ENCODE results near the gene ZBTB40. TPM values are rescaled to one million over a fixed set of nuclear protein-coding genes. Genes with fewer than 3 reads are reported as not detected.

The ZBTB40 gene
- total and polyA plus RNA-seq, 9 of the 15 experiments (the other 6 are each of a cell fraction or from before 2014, with no cell fraction given), result 2.6 to 26.0 (median 18.8) TPM

- TF ChIP-seq VEZF1 (CRISPR knock-in tag; IDR thresholded peaks at IDR 0.05), result no peak
These were observed 81.7 kb downstream of the ZBTB40 start (continued) for GRCh38 chr1:22533244-22533895.

- in situ Hi-C loops (cut with MboI) (no loop called here), intact Hi-C loops (cut with micrococcal nuclease) (loop anchor here (10.0 kb wide), 1 partner anchor 110 kb away; no protein-coding TSS in a partner anchor)
- FAIRE-seq, result no peak
- no peaks in the 10 kb centered on the region for H3K36me3 ChIP-seq (ENCODE audit: control insufficient read depth, insufficient read depth, low read length)
- no peak for ATAC-seq
- H3K27ac ChIP-seq (ENCODE audit: extremely low read depth, low read depth, low read length), result no peak overlapping the region
- 0 out of 2 replicates have a peak, but pooled peaks cover 5% of the 10 kb centered on the region for H4K20me1 ChIP-seq (replicated peaks; ENCODE audit: control insufficient read depth, insufficient read depth, low read length)
- no peak overlapping the region for H2AFZ ChIP-seq (ENCODE audit: low read depth, low read length)
- no peak for DNase-seq (ENCODE audit: extremely low read depth in 1 of 4, low spot score in 3 of 4)
- WGBS (ENCODE audit: insufficient coverage, low coverage, missing lambda C conversion rate), result 42% methylated on average over 4 of the region's 4 CpGs
- no TSS peak for BruUV-seq (replicated peaks)
- H3K9ac ChIP-seq (ENCODE audit: insufficient read depth in 1 of 2, low read depth in 2 of 2, low read length in 2 of 2), result no peak overlapping the region
- H3K4me1 ChIP-seq (replicated peaks in 1 of 2; ENCODE audit: control insufficient read depth in 2 of 2, insufficient read depth in 2 of 2, low read length in 2 of 2), result peaks cover 7 to 11% of the 10 kb centered on the region in 2 experiments; a peak in 2 of 5 replicates
- peaks cover 0 to 29% of the 10 kb centered on the region in 2 experiments; a peak in 2 of 5 replicates for H3K27me3 ChIP-seq (ENCODE audit: control insufficient read depth in 2 of 2, insufficient read depth in 2 of 2, low read length in 2 of 2)
- no peak for TF ChIP-seq TFE3 (CRISPR knock-in tag; IDR thresholded peaks at IDR 0.05)
- no peak for TF ChIP-seq ARNT (IDR thresholded peaks at IDR 0.05)
- TF ChIP-seq ELF4 (CRISPR knock-in tag; IDR thresholded peaks at IDR 0.05), result no peak
- H3K9me3 ChIP-seq (replicated peaks; ENCODE audit: control insufficient read depth, insufficient read depth, low read depth, low read length), result no peaks in the 10 kb centered on the region
- H3K79me2 ChIP-seq (ENCODE audit: control insufficient read depth, insufficient read depth, low read length), result no peaks in the 10 kb centered on the region
- CTCF ChIA-PET (ENCODE audit: low intra/inter-chr PET ratio), result no interaction called here
- POLR2A ChIA-PET, result no interaction called here
- H3K9me1 ChIP-seq (ENCODE audit: control insufficient read depth, insufficient read depth, low read length), result no peaks in the 10 kb centered on the region
- H3K4me3 ChIP-seq, result no peak overlapping the region
- no peak overlapping the region for H3K4me2 ChIP-seq (ENCODE audit: insufficient read depth, low read length)
These were observed 83.3 kb downstream of the ZBTB40 start for GRCh38 chr1:22534951-22535350.

Measured in K562 (cell line).